Measurements from ENCODE around the gene DMAP1. TPM values are rescaled to one million over a fixed set of nuclear protein-coding genes. Genes with fewer than 3 reads are reported as not detected.

Gene DMAP1
- total and polyA plus RNA-seq, 2 of the 8 experiments (the other 6 are each of a cell fraction or from before 2014, with no cell fraction given): 36.4 to 42.4 TPM

GRCh38 chr1:44213222-44214112 is at the start of gene DMAP1 (continued):
- peak; percentile 58 to 94; a peak in 2 of 4 replicates for TF ChIP-seq SIN3A (conservative IDR thresholded peaks at IDR 0.05 in 1 of 2, IDR thresholded peaks at IDR 0.05 in 1 of 2; ENCODE audit: low read depth in 1 of 2, low read length in 2 of 2)
- peak; percentile 7; the same call in 1 of the 2 replicates for TF ChIP-seq BRCA1 (IDR thresholded peaks at IDR 0.05; ENCODE audit: low read depth, low read length)
- TF ChIP-seq USF2 (IDR thresholded peaks at IDR 0.05; ENCODE audit: low read length): 0 out of 2 replicates have a peak, but pooled peaks have one; percentile 38
- TF ChIP-seq TEAD4 (IDR thresholded peaks at IDR 0.05; ENCODE audit: low read depth, low read length): peak; percentile 82
- TF ChIP-seq HDAC2 (IDR thresholded peaks at IDR 0.05; ENCODE audit: borderline replicate concordance in 1 of 2, low read depth in 2 of 2, low read length in 2 of 2): 0 out of 4 replicates have a peak, but pooled peaks of 1 of the 2 experiments have one; percentile 41
- peak; percentile 37 to 52; a peak in 3 of 4 replicates for TF ChIP-seq RAD21 (IDR thresholded peaks at IDR 0.05 in 1 of 2, conservative IDR thresholded peaks at IDR 0.05 in 1 of 2; ENCODE audit: low read depth in 2 of 2, low read length in 2 of 2)
- peak; percentile 71 for TF ChIP-seq SRF (IDR thresholded peaks at IDR 0.05; ENCODE audit: low read depth, low read length)
- TF ChIP-seq POLR2A (IDR thresholded peaks at IDR 0.05; ENCODE audit: control extremely low read depth in 1 of 2, low read depth in 2 of 2, low read length in 2 of 2): peak in 1 of 2 experiments; percentile 71; a peak in 2 of 3 replicates
- TF ChIP-seq RXRA (IDR thresholded peaks at IDR 0.05; ENCODE audit: insufficient read depth, low read depth, low read length): 0 out of 2 replicates have a peak, but pooled peaks have one; percentile 58
- TF ChIP-seq ASH2L (IDR thresholded peaks at IDR 0.05; ENCODE audit: low read length): peak; percentile 100
- no peak for TF ChIP-seq SIRT6 (IDR thresholded peaks at IDR 0.05; ENCODE audit: low read length)
- TF ChIP-seq CTBP2 (IDR thresholded peaks at IDR 0.05; ENCODE audit: borderline replicate concordance, insufficient read depth, insufficient read length, low read length): no peak
- peak; percentile 67; the same call in 1 of the 2 replicates for TF ChIP-seq CHD2 (IDR thresholded peaks at IDR 0.05; ENCODE audit: low read length)
- TF ChIP-seq MAX (IDR thresholded peaks at IDR 0.05): peak; percentile 79; the same call in 1 of the 2 replicates
- TF ChIP-seq RBBP5 (IDR thresholded peaks at IDR 0.05; ENCODE audit: borderline replicate concordance, low read depth, low read length): peak; percentile 100
- TF ChIP-seq E2F6 (IDR thresholded peaks at IDR 0.05): peak; percentile 63
- peak; percentile 100 for TF ChIP-seq GABPA (IDR thresholded peaks at IDR 0.05; ENCODE audit: borderline replicate concordance, insufficient read depth, low read length)
- peak in 1 of 2 experiments; percentile 74; a peak in 1 of 3 replicates for TF ChIP-seq EP300 (IDR thresholded peaks at IDR 0.05; ENCODE audit: borderline replicate concordance in 1 of 2, low read depth in 2 of 2, low read length in 2 of 2)

All from H1 (cell line).